ENCODE data around the gene FXYD6.

Gene FXYD6

DNA sequence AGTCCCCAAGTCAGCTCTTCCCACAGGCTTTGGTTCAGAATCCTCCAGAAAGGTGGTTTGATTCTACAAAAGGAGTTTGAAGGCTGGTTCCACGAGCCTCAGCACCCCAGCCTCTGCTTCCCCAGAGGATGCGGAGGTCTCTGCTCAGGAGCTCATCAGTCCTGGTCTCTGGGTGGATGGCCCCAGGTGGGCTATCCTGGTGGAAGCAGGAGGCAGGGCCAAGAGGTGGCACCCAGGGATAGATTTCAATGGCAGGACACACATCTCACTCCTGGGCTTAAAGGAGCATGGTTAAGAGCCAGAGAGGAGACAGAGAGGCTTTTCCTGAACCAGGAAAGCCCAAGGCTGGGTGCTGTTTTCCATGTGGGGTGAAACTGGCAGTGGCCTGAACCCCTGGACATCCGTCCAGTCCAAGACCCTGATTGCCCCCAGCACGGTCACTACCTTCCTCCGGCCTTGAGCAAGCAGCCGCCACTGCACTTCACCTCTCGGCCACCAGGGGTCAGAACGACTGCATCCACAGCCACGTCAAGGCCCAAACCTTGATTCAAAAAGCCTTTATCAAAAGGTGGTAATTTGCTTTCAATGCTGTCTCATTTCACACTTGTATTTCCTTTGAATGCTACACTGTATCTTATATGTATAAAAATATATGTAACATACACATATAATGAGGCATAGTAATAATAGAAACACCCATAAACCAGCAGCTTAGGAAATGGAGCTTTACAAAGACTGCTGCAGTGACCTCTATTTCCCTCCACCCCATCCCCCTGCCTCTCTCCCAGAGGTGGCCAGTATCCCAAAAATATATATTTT is 32.6 kb downstream of the FXYD6 start:
- DNase-seq (ENCODE audit: low read depth): peak; percentile 76

DNA sequence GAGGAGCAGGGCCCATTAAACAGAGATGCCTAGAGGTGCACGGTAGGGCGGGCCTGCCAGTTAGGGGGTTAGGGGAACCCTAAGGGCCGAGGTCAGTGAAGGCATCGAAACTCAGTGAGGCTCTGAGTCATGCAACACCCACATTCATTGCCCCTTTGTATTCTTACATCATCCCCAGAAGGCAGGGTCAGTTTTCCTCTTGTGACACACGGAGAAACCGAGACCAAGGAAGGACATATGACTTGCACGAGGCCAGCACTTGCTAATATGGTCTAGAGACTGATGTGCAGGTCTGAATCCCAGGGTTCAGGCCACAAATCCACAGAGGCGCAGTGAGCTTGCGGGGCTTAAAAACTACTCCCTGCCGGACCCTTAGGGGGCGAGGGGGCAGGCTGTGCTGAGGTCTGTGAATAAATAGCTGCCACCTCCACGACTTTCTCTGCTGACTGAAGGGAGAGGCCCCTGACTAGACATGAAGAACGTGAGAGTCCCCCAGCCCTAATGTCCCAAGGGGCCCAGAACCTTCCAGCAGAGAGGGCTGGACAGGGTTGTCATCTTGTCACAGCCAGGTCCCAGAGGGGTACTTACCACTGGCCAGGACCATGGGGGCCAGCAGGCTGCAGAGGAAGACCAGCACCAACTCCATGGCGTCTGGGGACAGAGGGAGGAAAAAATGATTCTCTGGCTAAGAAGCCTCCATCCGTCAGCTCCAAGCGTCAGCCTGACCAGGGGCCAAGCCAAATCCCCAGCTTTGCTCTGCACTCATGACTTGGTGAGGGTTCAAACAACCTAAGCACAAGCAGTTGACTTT is 34.1 kb downstream of the FXYD6 start:
- no peak for DNase-seq (ENCODE audit: low read depth)

DNA sequence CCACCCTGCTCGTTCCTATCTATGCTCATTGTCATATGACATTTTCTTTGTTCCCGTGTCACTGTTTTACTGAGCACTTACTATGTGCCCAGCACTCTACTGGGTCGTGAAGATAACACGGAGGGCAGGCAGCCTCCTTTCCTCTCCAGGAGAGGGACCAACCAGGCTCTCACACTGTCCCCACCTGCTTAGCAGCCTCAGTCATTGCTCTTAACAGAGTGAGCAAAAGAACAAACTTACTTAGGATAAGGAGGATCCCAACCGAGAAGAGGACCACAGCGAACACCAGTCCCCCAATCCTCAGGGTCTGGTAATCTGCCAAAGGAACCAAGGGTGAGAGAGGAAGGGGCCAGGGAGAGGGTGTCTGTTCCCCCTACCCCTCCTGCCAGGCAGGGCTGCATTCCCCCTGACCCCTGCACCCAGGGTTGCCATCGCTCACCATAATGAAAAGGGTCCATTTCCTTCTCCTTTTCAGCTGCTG is 34.9 kb downstream of the FXYD6 start:
- DNase-seq (ENCODE audit: low read depth): no peak

DNA sequence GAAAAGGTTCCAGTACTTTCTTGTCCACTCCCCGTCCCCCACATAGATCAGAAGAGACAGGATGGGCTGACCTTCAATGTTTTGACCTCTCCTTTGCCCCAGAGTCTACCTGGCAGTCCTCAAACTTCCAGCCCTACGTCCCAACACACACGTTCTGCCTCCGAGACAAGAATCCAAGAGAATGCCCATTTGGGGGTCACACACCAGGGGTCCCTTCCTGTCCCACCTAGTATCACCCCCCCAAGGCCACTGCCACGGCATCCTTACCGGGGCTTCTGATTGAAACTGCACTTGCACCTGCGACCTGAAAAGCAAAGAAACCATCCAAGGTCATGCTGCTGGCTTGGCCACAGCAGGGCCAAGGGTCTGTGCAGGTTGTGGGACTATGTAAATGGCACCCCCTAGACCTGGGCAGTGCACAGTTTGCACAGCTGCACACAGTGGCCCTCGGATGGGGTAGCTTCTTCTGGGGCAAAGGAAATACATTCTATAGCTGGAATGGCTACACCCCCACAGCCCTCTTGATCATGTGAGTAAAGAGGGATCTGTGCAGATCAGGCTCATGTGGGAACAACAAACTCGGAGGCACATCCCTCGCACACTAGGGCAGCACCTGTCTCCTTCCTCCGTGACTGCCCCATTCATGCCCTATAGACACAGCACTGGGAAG is 35.4 kb downstream of the FXYD6 start:
- no peak for DNase-seq (ENCODE audit: low read depth)

DNA sequence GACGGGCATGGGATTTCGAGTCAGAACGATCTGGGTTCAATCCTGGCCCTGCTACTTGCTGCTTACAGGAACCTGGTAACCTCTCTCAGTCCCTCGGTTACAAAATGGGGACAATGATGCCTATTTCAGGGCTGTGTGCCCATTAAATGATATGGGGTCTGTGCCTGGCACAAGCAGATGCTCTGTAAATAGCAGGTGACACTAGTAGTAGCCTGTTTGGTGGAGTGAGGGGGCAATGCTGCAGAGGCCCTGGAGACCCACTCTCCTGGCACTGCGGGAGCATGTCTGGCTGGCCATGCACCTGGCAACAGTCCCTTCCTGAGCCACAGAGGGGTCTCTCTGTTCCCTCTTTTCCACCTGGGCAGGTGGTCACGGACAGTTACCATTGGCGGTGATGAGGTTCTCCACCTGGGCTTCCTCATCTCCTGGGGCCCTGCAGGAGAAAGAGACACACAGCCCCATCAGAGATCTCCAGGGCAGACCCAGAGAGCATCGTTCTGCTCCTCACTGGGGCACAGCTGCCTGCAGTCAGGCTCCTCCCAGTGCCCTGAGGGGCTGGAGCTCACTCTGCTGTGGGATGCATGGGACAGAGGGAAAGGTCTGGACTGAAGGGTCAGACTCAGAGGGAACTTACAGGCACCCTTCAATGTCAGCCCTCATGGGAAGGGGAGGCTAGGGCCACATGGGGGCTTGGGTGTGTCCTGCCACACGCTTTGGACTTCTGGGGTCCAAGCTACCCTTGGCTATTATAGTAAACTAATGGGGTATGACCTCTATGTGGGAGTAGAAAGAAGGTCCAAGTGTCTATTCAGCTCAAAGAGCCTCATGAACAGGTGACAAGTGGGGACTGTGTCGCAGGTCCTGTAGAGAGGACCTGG is 36.3 kb downstream of the FXYD6 start:
- DNase-seq (ENCODE audit: low read depth): no peak

DNA sequence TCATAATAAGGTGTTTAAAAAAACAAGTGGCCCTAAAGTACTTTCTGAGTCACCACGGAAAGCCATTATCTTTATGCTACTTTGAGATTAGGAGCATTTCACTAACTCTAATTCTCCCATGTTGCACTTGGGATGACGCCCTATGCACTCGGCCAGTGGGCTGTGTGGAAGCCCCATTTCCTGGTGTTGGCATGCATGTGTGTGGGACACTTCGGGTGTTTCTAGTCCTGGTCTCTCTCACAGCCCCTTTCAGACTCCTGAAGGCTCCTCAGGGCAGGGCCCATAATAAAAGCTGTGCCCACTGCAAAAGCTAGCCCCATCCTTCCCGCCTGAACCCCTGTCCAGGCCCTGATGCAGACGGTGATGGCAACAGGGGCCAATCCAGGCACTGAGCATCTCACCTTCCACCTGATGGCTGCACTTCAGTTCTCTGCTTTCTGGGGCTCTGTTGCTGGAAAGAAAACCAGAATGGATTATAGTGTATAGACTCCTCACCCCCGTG is 37.0 kb downstream of the FXYD6 start:
- no peak for DNase-seq (ENCODE audit: low read depth)

DNA sequence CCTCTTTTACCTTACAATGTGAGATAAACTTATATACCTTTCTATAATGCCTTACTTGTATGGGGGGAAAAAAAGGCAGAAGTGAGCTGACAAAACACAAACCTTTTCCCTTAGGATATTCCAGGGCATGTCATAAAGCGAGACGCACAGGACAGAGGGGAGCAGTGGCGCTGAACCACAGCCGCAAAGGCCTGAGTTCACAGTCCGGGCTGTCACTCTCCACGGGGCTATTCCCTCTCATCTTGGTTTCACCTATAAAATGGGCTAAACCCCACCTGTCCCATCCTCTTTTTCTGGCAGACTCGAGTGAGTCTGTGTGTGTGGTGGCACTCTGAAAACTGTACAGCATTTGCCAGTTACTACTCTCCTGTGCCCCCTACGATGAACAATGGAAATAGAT is 37.6 kb downstream of the FXYD6 start:
- DNase-seq (ENCODE audit: low read depth): no peak

DNA sequence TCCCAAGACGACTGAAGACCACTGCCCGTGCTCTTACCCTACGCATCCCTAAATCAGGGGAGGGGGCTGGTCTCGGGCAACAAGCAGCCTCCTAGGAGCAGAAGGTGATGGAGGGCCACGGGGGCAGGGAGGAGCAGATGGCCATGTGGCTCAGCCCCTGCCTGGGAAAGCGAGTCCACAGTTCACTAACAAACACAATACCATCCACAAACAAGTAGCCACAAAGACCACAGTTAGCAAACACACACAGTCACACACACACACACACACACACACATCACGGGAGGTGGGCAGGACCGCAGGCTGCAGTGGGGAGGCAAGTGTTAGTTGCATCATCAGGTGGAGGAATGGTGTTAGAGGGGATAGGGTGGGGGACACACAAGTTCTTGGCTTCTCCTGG is 38.7 kb downstream of the FXYD6 start:
- DNase-seq (ENCODE audit: low read depth): no peak

DNA sequence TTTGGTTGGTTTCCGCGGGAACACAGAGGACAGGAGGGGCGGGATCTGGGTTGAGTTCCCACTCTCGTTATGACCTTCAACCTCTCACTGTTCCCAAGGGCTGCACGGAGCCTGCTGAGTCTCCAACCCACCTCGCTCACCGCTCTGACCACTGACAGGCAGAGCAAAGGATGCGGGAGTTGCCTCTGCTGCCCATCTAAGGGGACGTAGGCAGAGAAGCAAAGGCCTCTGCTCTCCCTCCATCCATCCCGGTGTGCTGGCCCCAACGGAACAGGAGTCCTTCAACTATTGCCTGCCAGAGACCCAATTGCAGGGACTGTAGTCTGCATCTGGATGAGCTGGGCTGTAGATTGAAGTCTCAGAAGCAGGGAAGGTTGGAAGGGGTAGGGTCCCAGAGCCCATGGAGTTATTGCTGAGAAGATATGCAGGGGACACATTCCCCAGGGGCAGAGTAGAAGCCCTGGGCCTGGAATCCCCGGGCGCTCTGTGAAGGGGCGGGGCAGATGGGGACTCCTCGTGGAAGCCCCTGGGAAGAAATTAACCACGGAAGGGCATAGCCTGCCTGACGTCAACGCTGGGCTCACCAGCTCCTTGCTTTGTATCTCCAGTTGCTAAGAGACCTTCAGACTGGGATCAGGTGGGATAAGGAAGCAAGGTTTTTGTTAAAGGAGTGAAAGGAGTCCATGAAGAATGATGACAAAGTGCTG is 39.2 kb downstream of the FXYD6 start:
- no peak for DNase-seq (ENCODE audit: low read depth)

DNA sequence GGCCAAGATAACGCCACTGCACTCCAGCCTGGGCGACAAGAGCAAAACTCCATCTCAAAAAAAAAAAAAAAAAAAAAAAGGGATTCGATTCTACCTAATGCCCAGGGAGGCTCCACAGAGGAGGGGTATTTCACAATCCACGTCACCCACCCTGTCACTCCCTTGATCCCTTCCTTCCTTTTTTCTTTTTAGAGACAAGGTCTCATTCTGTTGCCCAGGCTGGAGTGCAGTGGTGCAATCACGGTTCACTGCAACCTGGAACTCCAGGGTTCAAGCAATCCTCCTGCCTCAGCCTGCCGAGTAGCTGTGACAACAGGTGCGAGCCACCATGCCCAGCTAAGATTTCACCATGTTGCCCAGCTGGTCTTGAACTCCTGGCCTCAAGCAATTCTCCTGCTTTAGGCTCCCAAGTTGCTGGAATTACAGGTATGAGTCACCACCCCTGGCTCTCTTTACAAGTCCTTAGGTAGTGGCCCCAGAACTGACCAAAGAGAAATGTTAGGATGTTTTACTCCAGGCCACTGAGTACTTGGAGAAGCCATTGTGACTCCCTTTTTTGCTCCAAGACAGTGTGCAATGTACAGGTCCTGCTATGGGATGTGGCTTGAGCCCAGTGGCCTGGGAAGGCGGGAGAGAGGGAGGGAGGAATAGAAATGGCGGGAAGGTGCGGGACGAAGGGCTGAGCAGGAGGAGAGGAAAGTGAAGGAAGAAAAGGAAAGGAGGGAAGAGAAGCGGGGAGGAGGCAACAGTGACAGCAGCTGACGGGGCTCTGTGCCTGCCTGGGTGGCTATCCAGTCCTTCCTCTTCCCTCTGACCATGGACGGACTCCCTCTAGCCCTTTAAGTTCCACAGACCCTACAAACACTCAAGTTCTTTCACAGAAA is 40.1 kb downstream of the FXYD6 start:
- no peak for DNase-seq (ENCODE audit: low read depth)

DNA sequence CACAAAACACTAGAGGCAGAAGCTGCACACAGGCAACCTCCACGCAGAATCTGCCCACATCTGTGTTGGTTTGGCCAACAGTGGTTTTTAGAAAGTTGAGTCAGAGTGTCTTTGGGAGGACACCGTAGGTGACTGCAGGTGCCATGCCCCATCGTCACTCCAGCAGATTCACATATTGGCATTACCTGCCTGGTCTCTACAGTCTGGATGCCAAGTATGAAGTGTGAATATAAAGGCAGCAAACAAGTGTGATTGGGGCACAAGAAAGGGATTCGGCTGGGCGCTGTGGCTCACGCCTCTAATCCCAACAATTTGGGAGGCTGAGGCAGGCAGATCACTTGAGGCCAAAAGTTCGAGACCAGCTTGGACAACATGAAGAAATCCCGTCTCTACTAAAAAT is 40.9 kb downstream of the FXYD6 start:
- no peak for DNase-seq (ENCODE audit: low read depth)

DNA sequence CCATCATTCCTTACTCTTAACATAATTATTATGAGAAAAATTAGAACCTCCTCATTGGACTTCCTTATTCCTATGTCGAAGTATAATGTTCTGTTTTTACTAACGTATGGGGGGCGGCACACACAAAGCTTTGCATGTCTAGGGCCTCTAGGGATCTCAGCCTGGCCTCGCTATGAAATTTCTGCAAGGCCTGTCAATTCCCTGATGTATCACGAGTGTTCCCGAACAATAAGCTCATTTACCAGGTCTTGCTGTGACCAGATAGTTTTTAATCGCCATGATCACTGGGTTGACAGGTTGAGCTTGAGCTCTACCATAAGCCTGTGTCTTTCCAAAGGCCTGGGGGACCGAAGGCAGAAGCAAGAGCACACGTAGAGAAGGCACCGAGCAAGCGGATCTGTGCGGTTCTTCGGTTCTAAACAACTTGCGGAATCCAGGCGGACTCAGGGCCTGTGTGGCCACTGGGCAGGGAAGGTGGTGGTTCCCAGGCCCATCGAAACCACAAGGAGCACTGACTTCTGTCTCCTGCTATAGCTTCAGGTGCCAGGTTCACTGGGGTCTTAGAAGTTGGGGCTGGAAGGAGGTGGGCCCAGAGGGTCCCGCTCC is 41.5 kb downstream of the FXYD6 start:
- no peak for DNase-seq (ENCODE audit: low read depth)

DNA sequence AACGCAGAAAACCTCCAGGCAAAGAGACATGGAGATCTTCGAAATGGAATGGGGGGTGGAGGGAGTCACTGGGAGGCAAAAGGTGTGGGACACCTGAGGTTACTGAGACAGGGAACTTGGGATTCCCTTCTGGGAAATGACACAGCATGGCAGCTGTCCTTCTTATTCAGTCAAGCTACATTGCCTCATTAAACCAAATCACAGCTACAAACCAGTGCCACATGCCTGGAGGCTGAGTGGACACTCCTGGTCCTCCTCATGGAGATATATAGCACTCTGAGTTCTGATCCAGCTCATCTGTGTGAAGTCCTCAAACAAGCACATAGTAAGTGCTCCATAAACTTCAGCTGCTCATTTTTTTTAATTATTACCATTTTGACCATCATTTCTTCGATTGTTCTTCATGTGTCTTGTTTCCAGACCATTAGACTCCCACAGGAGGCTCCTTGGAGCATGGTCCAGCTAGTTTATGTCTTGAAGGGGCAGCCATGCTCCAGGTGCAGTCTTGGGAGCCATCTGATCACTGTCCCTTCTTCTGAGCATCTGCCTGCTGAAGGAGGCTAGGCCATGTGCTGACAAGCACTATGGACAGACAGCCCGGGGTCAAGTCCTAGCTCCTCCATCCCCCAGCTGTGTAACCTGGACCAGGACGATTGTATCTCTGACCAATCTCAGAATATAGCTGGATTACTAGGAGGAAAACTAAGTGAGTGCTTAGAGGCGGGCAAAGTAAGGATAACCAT is 42.2 kb downstream of the FXYD6 start:
- no peak for DNase-seq (ENCODE audit: low read depth)

DNA sequence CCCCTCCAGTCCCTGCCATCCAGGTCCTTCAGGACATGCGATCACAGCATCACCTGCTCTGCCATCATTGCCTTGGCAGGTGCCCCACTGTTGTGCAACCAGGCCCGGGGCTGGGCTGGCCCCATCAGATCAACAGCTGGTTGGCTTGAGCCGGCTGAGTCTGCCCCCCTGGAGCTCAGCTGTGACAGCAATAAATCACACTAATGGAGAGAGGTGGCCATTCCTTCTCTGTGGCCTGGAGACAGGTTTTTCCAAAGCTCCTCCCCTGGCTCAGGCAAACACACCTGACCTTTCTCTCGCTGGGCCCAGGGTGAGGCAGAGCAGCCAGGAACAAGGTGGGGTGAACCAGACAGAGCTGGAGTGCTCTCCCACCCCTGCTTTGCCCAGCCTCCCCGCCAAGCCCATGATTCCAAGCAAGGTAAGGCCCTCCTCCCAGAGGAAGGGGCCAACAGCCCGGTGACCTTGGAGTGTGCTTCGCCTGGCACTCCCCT is 43.0 kb downstream of the FXYD6 start:
- DNase-seq (ENCODE audit: low read depth): no peak

DNA sequence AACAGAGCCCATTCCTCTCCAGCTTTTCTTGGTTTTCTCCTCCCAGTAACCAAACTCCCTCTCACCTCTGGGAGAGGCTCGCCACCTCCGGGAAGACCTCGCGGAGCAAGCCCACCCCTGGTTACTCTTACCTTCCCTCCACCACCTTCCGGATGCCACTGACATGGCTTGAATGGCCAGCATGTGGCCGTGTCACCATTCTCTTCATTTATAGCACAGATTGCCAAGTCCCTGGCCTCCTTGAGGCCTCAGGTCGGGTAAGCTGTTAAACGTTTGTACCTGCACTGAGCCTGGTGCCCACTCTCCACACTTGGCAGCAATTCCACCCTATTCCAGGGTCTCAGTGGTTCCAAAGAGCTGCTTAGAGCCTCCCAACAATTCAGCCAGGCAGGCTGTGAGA is 43.9 kb downstream of the FXYD6 start:
- no peak for DNase-seq (ENCODE audit: low read depth)

DNA sequence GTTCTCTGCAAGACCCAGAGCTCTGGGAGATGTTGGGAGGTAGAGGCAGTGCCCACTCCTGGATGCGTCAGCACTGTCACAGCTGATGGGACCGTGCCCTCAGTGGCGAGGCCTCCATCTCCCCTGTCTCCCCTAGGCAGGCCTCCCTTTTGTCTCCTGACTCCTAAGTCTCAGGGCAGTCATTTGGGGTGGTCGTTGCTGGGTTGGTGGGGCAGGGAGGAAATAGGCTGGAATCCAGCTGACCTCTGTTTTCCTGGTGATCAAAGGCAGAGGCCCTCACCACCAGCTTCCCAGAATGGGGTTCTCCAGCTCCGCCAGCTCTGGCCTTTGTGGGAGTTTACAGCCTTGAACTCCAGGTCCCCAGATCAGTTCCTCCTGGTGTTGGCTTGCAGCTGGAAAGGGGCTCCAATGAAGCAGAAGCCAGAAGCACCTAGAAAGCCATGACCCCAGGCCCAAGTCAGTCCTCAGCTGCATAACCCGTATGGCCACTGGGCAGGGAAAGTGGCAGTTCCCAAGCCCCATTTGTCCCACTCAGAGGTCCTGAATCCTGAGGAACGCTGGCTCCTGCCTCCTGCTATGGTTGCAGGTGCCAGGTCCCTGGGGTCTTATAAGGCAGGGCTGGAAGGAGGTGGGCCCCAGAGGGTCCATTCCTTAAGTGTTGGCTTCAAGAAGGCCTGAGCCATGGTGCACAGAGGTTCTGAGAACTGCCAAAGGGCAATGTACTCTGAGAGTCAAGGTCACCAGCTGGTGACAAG is 44.6 kb downstream of the FXYD6 start:
- DNase-seq (ENCODE audit: low read depth): no peak

DNA sequence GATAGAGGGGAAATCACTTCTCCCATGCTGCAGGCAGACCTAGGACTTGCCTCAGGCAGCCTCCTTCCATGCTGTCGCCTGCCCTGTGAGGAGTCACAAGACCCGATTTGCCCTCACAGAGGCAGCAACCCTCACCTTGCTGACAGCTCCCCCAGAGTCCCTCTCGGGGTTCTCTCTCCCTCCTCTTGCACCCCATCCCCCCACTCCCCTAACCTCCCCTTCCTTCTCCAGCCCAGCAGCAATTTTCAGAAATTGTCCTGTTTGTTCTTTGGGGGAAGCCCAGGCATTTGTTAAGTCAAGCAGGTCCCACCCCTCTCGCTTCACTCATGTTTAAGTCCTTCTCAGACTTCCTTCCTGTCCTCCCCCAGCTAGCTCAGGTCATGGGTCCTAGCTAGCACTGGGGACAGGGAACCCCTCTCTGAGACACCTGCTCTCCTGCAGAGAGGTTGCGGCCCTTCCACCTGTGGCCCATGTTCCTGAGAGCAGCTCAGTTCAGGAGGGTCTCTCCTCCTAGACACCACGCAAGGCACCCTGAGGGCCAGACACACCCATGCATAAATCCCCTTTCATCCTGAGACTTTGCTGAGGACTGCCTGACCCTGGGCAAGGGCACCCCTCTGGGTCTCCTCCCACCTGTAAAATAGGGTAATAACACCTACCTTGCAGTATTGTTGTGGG is 45.6 kb downstream of the FXYD6 start:
- DNase-seq (ENCODE audit: low read depth): no peak

Measured in activated gamma-delta T cell treated with anti-CD3 and anti-CD28 coated beads, Interleukin-2, amount 50 U/mL, for 16 hours (primary cell).